Measurements from ENCODE around the gene PRR22.

PRR22 gene

GRCh38 chr19:5804516-5805461, 20.2 kb upstream of the PRR22 start, which contains the start of gene NRTN:
Gene NRTN (plus strand): TSS chr19:5805067. CDS start chr19:5824166, 19,099 bp downstream.
- Mint-ChIP-seq H3K9me3 (no peaks in the 10 kb centered on the region), H3K4me3 (peak within 1 kb of the TSS; percentile 65), H3K36me3 (ENCODE audit: low read depth) (no peaks in the 10 kb centered on the region), H3K4me1 (ENCODE audit: low read depth) (peaks cover 26% of the 10 kb centered on the region), H3K27ac (no peak within 1 kb of the TSS), H3K27me3 (peaks cover 17% of the 10 kb centered on the region)

- Mint-ChIP-seq H3K27ac (peak overlapping the region; percentile 55), H3K27me3 (peaks cover 24% of the 10 kb centered on the region), H3K4me3 (peak overlapping the region; percentile 65)
These were observed 19.4 kb upstream of the PRR22 start for GRCh38 chr19:5803752-5804515.

GRCh38 chr19:5803441-5803751, 18.9 kb upstream of the PRR22 start:
- Mint-ChIP-seq H3K27me3 (peaks cover 30% of the 10 kb centered on the region), H3K4me3 (no peak overlapping the region), H3K27ac (peak overlapping the region; percentile 55), H3K4me1 (ENCODE audit: low read depth) (peaks cover 26% of the 10 kb centered on the region), H3K9me3 (no peaks in the 10 kb centered on the region), H3K36me3 (ENCODE audit: low read depth) (no peaks in the 10 kb centered on the region)

More at GRCh38 chr19:5803752-5804515, 19.4 kb upstream of the PRR22 start:
- Mint-ChIP-seq H3K36me3 (ENCODE audit: low read depth) (no peaks in the 10 kb centered on the region), H3K4me1 (ENCODE audit: low read depth) (peaks cover 26% of the 10 kb centered on the region), H3K9me3 (no peaks in the 10 kb centered on the region)

DNA sequence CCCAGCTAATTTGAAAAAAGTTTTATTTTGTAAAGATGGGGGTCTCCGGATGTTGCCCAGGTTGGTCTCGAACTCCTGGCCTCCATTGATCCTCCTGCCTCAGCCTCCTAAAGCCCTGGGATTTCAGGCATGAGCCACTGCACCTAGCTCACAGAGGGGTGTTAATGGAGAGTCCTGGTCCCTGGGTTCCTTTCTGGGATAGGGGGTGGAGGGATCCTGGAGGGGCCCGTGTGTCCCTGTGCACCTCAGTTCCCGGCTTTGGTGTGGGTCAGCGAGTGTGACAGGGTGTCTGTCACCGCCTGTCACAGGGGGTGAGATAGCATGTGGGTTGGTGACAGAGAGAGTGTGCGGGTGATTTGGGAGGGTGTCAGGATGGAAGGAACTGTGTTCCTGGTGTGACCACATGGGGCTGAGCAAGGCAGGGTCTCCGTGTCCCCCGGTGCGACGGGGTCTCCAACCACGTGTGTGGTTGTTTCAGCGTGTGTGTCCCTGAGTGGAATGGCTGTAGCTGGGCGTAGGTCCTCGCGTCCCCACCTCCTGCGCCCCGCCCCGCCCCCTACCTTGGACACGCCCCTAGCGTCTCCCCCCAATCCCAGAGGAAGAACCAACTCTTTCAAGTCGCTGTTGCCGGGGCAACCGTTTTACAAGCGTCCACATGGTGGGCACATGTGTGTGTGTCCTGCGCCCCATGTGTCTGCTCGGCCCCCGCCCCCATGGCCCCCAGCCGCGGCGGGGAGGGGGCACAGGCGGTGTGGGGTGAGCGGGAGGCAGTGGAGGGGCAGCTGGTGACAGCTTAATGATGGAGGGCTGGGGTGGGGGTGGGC, 17.5 kb upstream of the PRR22 start:
- H3K4me3 Mint-ChIP-seq = peak overlapping the region; percentile 3
- H3K27ac Mint-ChIP-seq = no peak overlapping the region

GRCh38 chr19:5800361-5801270, 16.1 kb upstream of the PRR22 start:
- no peaks in the 10 kb centered on the region for H3K9me3 Mint-ChIP-seq
- no peak overlapping the region for H3K27ac Mint-ChIP-seq
- H3K4me3 Mint-ChIP-seq = no peak overlapping the region
- H3K27me3 Mint-ChIP-seq = peaks cover 31% of the 10 kb centered on the region
- H3K36me3 Mint-ChIP-seq (ENCODE audit: low read depth) = no peaks in the 10 kb centered on the region
- H3K4me1 Mint-ChIP-seq (ENCODE audit: low read depth) = peaks cover 26% of the 10 kb centered on the region

More for the DNA sequence above, 17.5 kb upstream of the PRR22 start:
- H3K4me1 Mint-ChIP-seq (ENCODE audit: low read depth) = peaks cover 26% of the 10 kb centered on the region
- H3K36me3 Mint-ChIP-seq (ENCODE audit: low read depth) = no peaks in the 10 kb centered on the region
- no peaks in the 10 kb centered on the region for H3K9me3 Mint-ChIP-seq
- peaks cover 31% of the 10 kb centered on the region for H3K27me3 Mint-ChIP-seq

DNA sequence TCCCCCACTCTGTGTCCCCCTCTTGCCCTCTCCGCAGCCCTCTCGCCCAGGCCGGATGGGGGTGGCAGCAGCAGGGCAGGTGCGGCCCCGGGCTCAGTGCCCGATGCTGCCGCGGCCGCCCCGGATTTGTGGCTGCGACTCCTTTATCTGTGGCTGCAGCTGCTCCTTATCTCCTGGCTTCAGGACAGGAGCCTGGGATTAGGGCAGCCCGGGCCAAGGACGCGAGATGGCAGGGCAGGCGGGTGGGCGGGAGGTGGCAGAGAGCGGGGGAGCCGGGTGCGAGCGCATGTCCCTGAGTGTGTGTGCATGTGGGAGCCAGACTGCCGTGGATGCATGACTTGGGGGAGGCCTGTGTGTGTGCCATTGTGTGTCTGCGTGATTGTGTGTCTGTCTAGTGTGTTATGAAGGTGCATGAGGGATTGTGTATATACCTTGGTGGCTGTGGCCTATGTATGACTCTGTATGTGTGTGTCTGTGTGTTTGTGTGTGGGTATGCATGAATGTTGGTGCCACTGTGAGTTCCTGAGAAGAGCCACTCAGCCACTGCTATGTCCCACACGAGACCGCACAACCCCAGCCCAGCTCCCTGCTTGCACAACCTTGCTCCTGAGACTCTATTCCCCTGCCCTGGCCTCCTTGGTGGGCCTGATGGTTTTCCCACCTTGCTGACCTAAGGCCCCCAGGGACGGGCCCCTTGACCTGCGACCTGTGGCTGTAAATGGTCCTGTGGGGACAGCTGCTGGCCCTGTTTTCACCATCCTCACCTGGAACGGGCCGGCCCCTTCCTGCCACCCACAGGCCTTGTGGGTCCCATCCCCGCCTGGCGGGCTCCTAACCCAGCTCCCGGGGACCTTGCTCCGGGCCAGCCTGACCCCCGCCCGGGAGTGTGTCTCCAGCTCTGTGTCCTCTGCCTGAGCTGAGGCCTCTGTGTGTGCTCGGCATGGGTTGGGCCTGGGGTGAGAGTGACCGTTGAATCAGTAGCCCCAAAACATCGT, 15.0 kb upstream of the PRR22 start:
- Mint-ChIP-seq H3K4me3 (no peak overlapping the region), H3K27ac (no peak overlapping the region), H3K36me3 (ENCODE audit: low read depth) (no peaks in the 10 kb centered on the region), H3K4me1 (ENCODE audit: low read depth) (peaks cover 25% of the 10 kb centered on the region), H3K27me3 (peaks cover 31% of the 10 kb centered on the region), H3K9me3 (no peaks in the 10 kb centered on the region)

DNA sequence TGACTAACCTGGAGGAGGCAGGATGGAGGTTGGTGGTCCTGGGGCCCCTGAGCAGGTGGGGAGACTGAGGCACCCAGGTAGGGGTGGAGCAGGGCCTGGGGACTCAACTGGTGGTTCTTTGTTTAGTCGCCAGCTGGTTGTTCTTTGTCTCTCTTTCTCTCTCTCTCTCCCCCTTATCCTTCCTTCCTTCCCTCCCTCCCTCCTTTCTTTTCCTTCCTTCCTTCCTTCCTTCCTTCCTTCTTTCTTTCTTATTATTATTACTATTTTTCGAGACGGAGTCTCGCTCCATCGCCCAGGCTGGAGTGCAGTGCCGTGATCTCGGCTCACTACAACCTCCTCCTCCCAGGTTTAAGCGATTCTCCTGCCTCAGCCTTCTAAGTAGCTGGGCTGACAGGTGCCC, 13.7 kb upstream of the PRR22 start:
- Mint-ChIP-seq H3K27ac (no peak overlapping the region), H3K4me1 (ENCODE audit: low read depth) (peaks cover 12% of the 10 kb centered on the region), H3K36me3 (ENCODE audit: low read depth) (no peaks in the 10 kb centered on the region), H3K27me3 (peaks cover 27% of the 10 kb centered on the region), H3K9me3 (no peaks in the 10 kb centered on the region), H3K4me3 (no peak overlapping the region)

- no peaks in the 10 kb centered on the region for H3K9me3 Mint-ChIP-seq
- peaks cover 6% of the 10 kb centered on the region for H3K36me3 Mint-ChIP-seq (ENCODE audit: low read depth)
- H3K4me3 Mint-ChIP-seq = no peak overlapping the region
- H3K27me3 Mint-ChIP-seq = peaks cover 14% of the 10 kb centered on the region
- no peak overlapping the region for H3K27ac Mint-ChIP-seq
- H3K4me1 Mint-ChIP-seq (ENCODE audit: low read depth) = peaks cover 7% of the 10 kb centered on the region
These were observed 10.9 kb upstream of the PRR22 start for GRCh38 chr19:5795382-5795919.

- no peaks in the 10 kb centered on the region for H3K27me3 Mint-ChIP-seq
- H3K27ac Mint-ChIP-seq = no peak overlapping the region
- H3K36me3 Mint-ChIP-seq (ENCODE audit: low read depth) = peaks cover 25% of the 10 kb centered on the region
- H3K4me1 Mint-ChIP-seq (ENCODE audit: low read depth) = peaks cover 20% of the 10 kb centered on the region
- H3K4me3 Mint-ChIP-seq = no peak overlapping the region
- no peaks in the 10 kb centered on the region for H3K9me3 Mint-ChIP-seq
These were observed 8.6 kb upstream of the PRR22 start for GRCh38 chr19:5793188-5793587.

GRCh38 chr19:5792224-5792623, 7.7 kb upstream of the PRR22 start:
- Mint-ChIP-seq H3K27ac (no peak overlapping the region), H3K27me3 (no peaks in the 10 kb centered on the region), H3K9me3 (no peaks in the 10 kb centered on the region), H3K4me3 (no peak overlapping the region), H3K36me3 (ENCODE audit: low read depth) (peaks cover 30% of the 10 kb centered on the region), H3K4me1 (ENCODE audit: low read depth) (peaks cover 23% of the 10 kb centered on the region)

DNA sequence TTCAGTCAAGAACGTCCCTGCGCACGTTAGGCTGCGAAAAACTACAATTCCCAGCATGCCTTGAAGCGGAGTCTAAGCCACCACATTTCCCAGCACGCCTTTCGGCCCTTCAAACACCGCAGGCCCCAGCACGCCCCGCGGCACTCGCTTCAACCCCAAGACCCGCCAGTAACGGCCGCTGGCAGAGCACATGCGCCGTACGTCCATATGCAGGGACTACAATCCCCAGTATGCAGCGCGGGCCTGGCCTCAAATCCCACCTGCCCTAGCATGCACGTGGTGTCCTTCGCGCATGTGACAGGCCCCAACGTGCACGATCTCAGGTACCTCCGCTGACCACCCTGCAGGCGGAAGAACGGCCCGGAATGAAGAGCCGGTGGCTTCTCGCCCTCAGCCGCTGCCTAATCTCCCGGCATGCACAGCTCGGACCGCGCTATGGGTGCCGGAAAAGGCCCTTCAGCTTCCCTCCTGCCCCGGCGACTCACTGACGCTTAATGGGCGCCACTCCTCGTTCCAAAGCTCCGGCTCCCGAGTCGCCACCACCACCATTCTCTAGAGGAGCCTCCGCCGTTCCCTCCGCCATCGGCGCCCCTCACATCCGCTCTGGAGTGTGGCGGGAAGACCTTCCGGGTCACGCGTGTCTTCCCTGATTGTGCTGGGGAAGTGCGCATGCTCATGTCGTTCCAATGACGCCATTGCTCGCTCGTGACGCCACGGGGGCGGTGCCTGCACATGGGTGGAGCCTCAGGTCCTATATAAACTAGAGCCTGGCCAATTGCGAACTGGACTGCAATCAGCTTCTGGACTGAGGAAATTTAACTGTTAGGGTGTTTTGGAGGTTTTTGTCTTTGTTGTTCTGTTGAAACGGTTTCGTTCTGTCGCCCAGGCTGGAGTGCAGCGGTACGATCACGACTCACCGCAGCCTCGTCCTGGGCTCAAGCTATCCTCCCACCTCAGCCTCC, 6.3 kb upstream of the PRR22 start, which contains the start of gene DUS3L:
TSS of gene DUS3L (minus strand) at position 605 of the 962 bp plus-strand sequence. CDS start at position 583, 22 bp downstream.
- H3K4me1 Mint-ChIP-seq (ENCODE audit: low read depth) = peaks cover 27% of the 10 kb centered on the region
- peak within 1 kb of the TSS; percentile 100 for H3K27ac Mint-ChIP-seq
- no peaks in the 10 kb centered on the region for H3K9me3 Mint-ChIP-seq
- H3K27me3 Mint-ChIP-seq = no peaks in the 10 kb centered on the region
- peaks cover 41% of the 10 kb centered on the region for H3K36me3 Mint-ChIP-seq (ENCODE audit: low read depth)
- H3K4me3 Mint-ChIP-seq = peak within 1 kb of the TSS; percentile 97
